Measurements from ENCODE around the gene SP3.

Gene SP3

GRCh38 chr2:173940208-173941020 is 24.8 kb downstream of the SP3 start:
- Histone ChIP-seq H3K36me3 (ENCODE audit: control insufficient read depth in 1 of 2, insufficient read depth in 2 of 2, low read length in 2 of 2) (no peaks in the 10 kb centered on the region), H3K27me3 (ENCODE audit: low read depth, low read length) (no peaks in the 10 kb centered on the region), H3K4me3 (ENCODE audit: low read depth in 1 of 2, low read length in 2 of 2) (no peak overlapping the region), H3K4me1 (ENCODE audit: control insufficient read depth in 1 of 2, insufficient read depth in 2 of 2, low read length in 2 of 2) (peaks cover 6 to 52% of the 10 kb centered on the region in 2 donors), H3K27ac (ENCODE audit: low read length) (no peak overlapping the region), H3K9me3 (ENCODE audit: control insufficient read depth in 1 of 2, low read length in 2 of 2) (no peaks in the 10 kb centered on the region)

GRCh38 chr2:173938700-173939384 is 26.3 kb downstream of the SP3 start:
- Histone ChIP-seq H3K4me3 (ENCODE audit: low read depth in 1 of 2, low read length in 2 of 2) (no peak overlapping the region), H3K36me3 (ENCODE audit: control insufficient read depth in 1 of 2, insufficient read depth in 2 of 2, low read length in 2 of 2) (no peaks in the 10 kb centered on the region), H3K4me1 (ENCODE audit: control insufficient read depth in 1 of 2, insufficient read depth in 2 of 2, low read length in 2 of 2) (peaks cover 6 to 58% of the 10 kb centered on the region in 2 donors), H3K27ac (ENCODE audit: low read length) (no peak overlapping the region), H3K27me3 (ENCODE audit: low read depth, low read length) (no peaks in the 10 kb centered on the region), H3K9me3 (ENCODE audit: control insufficient read depth in 1 of 2, low read length in 2 of 2) (no peaks in the 10 kb centered on the region)

- no peak overlapping the region for H3K27ac ChIP-seq (ENCODE audit: low read length)
- no peaks in the 10 kb centered on the region for H3K9me3 ChIP-seq (ENCODE audit: control insufficient read depth in 1 of 2, low read length in 2 of 2)
- H3K27me3 ChIP-seq (ENCODE audit: low read depth, low read length), result no peaks in the 10 kb centered on the region
- H3K4me1 ChIP-seq (ENCODE audit: control insufficient read depth in 1 of 2, insufficient read depth in 2 of 2, low read length in 2 of 2), result peaks cover 0 to 33% of the 10 kb centered on the region in 2 donors
- no peak overlapping the region for H3K4me3 ChIP-seq (ENCODE audit: low read depth in 1 of 2, low read length in 2 of 2)
- H3K36me3 ChIP-seq (ENCODE audit: control insufficient read depth in 1 of 2, insufficient read depth in 2 of 2, low read length in 2 of 2), result no peaks in the 10 kb centered on the region
Measured at GRCh38 chr2:173935305-173935704, 29.9 kb downstream of the SP3 start.

DNA sequence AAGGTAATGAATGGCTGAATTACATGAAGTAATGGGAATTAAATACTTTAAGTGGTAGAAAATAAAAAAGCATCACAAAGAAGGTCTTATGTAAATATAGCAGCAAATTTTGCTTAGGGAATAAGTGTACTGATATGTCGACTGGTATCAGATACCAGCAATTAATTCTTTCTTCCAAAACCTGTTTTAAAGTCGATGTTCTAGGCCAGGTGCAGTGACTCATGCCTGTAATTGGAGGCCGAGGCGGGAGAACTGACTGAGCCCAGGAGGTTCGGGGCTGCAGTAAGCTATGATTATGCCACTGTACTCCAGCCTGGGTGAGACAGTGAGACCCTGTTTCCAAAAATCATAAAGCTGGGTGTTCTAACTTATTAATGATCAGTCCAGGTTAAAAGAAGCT is 30.3 kb downstream of the SP3 start:
- Histone ChIP-seq H3K4me1 (ENCODE audit: control insufficient read depth in 1 of 2, insufficient read depth in 2 of 2, low read length in 2 of 2) (peaks cover 0 to 29% of the 10 kb centered on the region in 2 donors), H3K4me3 (ENCODE audit: low read depth in 1 of 2, low read length in 2 of 2) (no peak overlapping the region), H3K27ac (ENCODE audit: low read length) (no peak overlapping the region), H3K9me3 (ENCODE audit: control insufficient read depth in 1 of 2, low read length in 2 of 2) (no peaks in the 10 kb centered on the region), H3K27me3 (ENCODE audit: low read depth, low read length) (no peaks in the 10 kb centered on the region), H3K36me3 (ENCODE audit: control insufficient read depth in 1 of 2, insufficient read depth in 2 of 2, low read length in 2 of 2) (no peaks in the 10 kb centered on the region)

DNA sequence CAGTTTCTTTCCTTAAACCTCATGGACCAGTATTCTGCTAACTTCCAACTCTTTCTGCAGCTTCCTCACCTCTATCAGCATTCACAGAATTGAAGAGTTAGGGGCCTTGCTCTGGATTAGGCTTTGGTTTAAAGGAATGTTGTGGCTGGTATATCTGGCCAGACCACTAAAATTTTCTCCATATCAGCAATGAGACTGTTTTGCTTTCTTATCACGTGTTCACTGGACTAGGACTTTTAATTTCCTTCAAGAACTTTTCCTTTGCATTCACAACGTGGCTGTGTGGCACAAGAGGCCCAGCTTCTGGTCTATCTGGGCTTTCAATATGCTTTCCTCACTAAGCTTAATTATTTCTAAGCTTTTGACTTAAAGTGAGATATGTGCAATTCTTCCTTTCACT is 33.4 kb downstream of the SP3 start:
- Histone ChIP-seq H3K27me3 (ENCODE audit: low read depth, low read length) (no peaks in the 10 kb centered on the region), H3K36me3 (ENCODE audit: control insufficient read depth in 1 of 2, insufficient read depth in 2 of 2, low read length in 2 of 2) (no peaks in the 10 kb centered on the region)

DNA sequence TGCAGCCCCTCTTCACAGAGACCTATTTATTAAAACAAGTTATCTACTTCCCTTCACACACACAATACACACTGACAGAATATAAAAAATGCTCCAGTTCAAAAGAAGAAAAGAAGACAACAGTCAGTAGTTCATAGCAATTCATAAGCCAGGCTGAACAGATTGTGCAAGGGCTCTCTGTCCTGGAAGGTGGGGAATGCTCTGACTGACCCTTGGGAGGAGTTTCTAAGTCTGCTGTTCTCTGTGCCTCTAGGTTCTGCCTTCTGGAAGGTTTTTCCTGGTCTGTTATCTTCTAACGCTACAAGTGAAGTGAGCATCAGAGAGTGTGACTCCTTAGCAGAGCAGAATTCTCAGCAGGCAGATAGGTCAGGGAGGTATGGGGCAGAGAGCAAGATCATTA is 35.7 kb downstream of the SP3 start:
- Histone ChIP-seq H3K4me3 (ENCODE audit: low read depth in 1 of 2, low read length in 2 of 2) (no peak overlapping the region), H3K36me3 (ENCODE audit: control insufficient read depth in 1 of 2, insufficient read depth in 2 of 2, low read length in 2 of 2) (no peaks in the 10 kb centered on the region), H3K9me3 (ENCODE audit: control insufficient read depth in 1 of 2, low read length in 2 of 2) (no peaks in the 10 kb centered on the region), H3K27me3 (ENCODE audit: low read depth, low read length) (no peaks in the 10 kb centered on the region), H3K27ac (ENCODE audit: low read length) (no peak overlapping the region), H3K4me1 (ENCODE audit: control insufficient read depth in 1 of 2, insufficient read depth in 2 of 2, low read length in 2 of 2) (peaks cover 0 to 5% of the 10 kb centered on the region in 2 donors)

More for the DNA sequence above, 33.4 kb downstream of the SP3 start:
- H3K4me3 ChIP-seq (ENCODE audit: low read depth in 1 of 2, low read length in 2 of 2), result no peak overlapping the region
- no peak overlapping the region for H3K27ac ChIP-seq (ENCODE audit: low read length)
- peaks cover 0 to 16% of the 10 kb centered on the region in 2 donors for H3K4me1 ChIP-seq (ENCODE audit: control insufficient read depth in 1 of 2, insufficient read depth in 2 of 2, low read length in 2 of 2)
- no peaks in the 10 kb centered on the region for H3K9me3 ChIP-seq (ENCODE audit: control insufficient read depth in 1 of 2, low read length in 2 of 2)

- H3K27ac ChIP-seq (ENCODE audit: low read length), result no peak overlapping the region
- peaks cover 0 to 21% of the 10 kb centered on the region in 2 donors for H3K4me1 ChIP-seq (ENCODE audit: control insufficient read depth in 1 of 2, insufficient read depth in 2 of 2, low read length in 2 of 2)
Measured at GRCh38 chr2:173926875-173927274, 38.3 kb downstream of the SP3 start.

GRCh38 chr2:173924285-173924684 is 40.9 kb downstream of the SP3 start:
- no peak overlapping the region for H3K4me3 ChIP-seq (ENCODE audit: low read depth in 1 of 2, low read length in 2 of 2)
- no peaks in the 10 kb centered on the region for H3K36me3 ChIP-seq (ENCODE audit: control insufficient read depth in 1 of 2, insufficient read depth in 2 of 2, low read length in 2 of 2)
- no peak overlapping the region for H3K27ac ChIP-seq (ENCODE audit: low read length)
- no peaks in the 10 kb centered on the region for H3K9me3 ChIP-seq (ENCODE audit: control insufficient read depth in 1 of 2, low read length in 2 of 2)
- peaks cover 0 to 33% of the 10 kb centered on the region in 2 donors for H3K4me1 ChIP-seq (ENCODE audit: control insufficient read depth in 1 of 2, insufficient read depth in 2 of 2, low read length in 2 of 2)
- no peaks in the 10 kb centered on the region for H3K27me3 ChIP-seq (ENCODE audit: low read depth, low read length)

More at GRCh38 chr2:173926875-173927274, 38.3 kb downstream of the SP3 start:
- no peaks in the 10 kb centered on the region for H3K27me3 ChIP-seq (ENCODE audit: low read depth, low read length)
- no peaks in the 10 kb centered on the region for H3K36me3 ChIP-seq (ENCODE audit: control insufficient read depth in 1 of 2, insufficient read depth in 2 of 2, low read length in 2 of 2)
- no peaks in the 10 kb centered on the region for H3K9me3 ChIP-seq (ENCODE audit: control insufficient read depth in 1 of 2, low read length in 2 of 2)
- no peak overlapping the region for H3K4me3 ChIP-seq (ENCODE audit: low read depth in 1 of 2, low read length in 2 of 2)

- Histone ChIP-seq H3K4me1 (ENCODE audit: control insufficient read depth in 1 of 2, insufficient read depth in 2 of 2, low read length in 2 of 2) (peaks cover 0 to 33% of the 10 kb centered on the region in 2 donors), H3K9me3 (ENCODE audit: control insufficient read depth in 1 of 2, low read length in 2 of 2) (no peaks in the 10 kb centered on the region), H3K27ac (ENCODE audit: low read length) (no peak overlapping the region), H3K4me3 (ENCODE audit: low read depth in 1 of 2, low read length in 2 of 2) (no peak overlapping the region), H3K36me3 (ENCODE audit: control insufficient read depth in 1 of 2, insufficient read depth in 2 of 2, low read length in 2 of 2) (peaks cover 1 to 8% of the 10 kb centered on the region in 2 donors), H3K27me3 (ENCODE audit: low read depth, low read length) (no peaks in the 10 kb centered on the region)
Measured at GRCh38 chr2:173922760-173923159, 42.4 kb downstream of the SP3 start.

GRCh38 chr2:173922068-173922467 is 43.1 kb downstream of the SP3 start:
- peaks cover 7 to 12% of the 10 kb centered on the region in 2 donors for H3K36me3 ChIP-seq (ENCODE audit: control insufficient read depth in 1 of 2, insufficient read depth in 2 of 2, low read length in 2 of 2)
- no peaks in the 10 kb centered on the region for H3K27me3 ChIP-seq (ENCODE audit: low read depth, low read length)
- H3K4me3 ChIP-seq (ENCODE audit: low read depth in 1 of 2, low read length in 2 of 2), result no peak overlapping the region
- H3K9me3 ChIP-seq (ENCODE audit: control insufficient read depth in 1 of 2, low read length in 2 of 2), result no peaks in the 10 kb centered on the region
- H3K27ac ChIP-seq (ENCODE audit: low read length), result no peak overlapping the region
- H3K4me1 ChIP-seq (ENCODE audit: control insufficient read depth in 1 of 2, insufficient read depth in 2 of 2, low read length in 2 of 2), result peaks cover 0 to 33% of the 10 kb centered on the region in 2 donors

DNA sequence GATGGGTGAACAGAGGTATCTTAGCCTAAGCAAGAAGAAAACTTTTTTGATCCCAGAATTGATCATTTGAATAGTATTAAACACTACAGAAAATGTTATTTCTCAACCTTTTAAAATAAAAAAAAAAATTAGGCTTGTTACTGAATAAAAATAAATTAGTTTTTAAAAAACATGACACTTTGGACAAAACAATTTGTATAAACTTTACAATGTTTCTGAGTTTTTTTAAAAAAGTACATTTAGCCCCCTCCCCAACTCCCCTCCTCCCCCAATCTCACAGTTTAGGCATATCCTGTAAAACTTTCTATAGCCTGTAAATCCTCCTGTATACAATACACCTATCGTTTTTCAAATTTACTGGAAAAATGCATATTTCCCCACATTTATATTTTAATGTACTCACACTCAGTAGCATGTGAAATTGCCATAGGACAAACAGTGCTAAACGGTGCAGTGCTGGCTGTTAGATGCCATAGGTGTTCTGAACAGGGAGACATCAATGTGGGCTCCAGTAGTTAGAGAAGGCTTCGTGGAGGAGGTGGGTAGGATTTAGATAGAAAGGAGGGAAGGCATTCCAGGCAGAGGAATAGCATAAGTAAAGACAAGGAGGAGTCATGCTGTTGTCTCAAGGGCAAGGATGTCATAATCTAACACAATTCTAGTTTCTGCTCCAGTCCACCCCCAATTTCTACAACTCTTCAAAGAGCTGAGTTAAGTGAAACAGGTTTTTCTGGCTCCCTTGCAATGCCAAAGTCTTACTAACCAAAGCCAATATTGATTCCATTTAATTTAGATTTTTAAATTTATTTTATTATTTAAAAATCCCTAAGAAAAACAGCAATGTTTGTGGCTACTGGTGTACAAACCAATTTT is 50.9 kb downstream of the SP3 start:
- Histone ChIP-seq H3K9me3 (ENCODE audit: control insufficient read depth in 1 of 2, low read length in 2 of 2) (no peaks in the 10 kb centered on the region), H3K27ac (ENCODE audit: low read length) (no peak overlapping the region), H3K36me3 (ENCODE audit: control insufficient read depth in 1 of 2, insufficient read depth in 2 of 2, low read length in 2 of 2) (peaks cover 20 to 24% of the 10 kb centered on the region in 2 donors), H3K4me3 (ENCODE audit: low read depth in 1 of 2, low read length in 2 of 2) (no peak overlapping the region), H3K27me3 (ENCODE audit: low read depth, low read length) (no peaks in the 10 kb centered on the region), H3K4me1 (ENCODE audit: control insufficient read depth in 1 of 2, insufficient read depth in 2 of 2, low read length in 2 of 2) (no peaks in the 10 kb centered on the region)
